ENCODE measurements around the gene CLDN15.

Gene CLDN15

GRCh38 chr7:101239191-101239950 lies 1.8 kb upstream of the CLDN15 start:
- no peak for TF ChIP-seq POLR2A (IDR thresholded peaks at IDR 0.05; ENCODE audit: low read depth, low read length)
- DNase-seq (ENCODE audit: insufficient read length, low spot score) (no peak), FAIRE-seq (no peak)

GRCh38 chr7:101238226-101239182 lies 902 bp upstream of the CLDN15 start:
- DNase-seq (ENCODE audit: insufficient read length, low spot score) (no peak), FAIRE-seq (no peak)
- TF ChIP-seq POLR2A (IDR thresholded peaks at IDR 0.05; ENCODE audit: low read depth, low read length): no peak

- no peak for TF ChIP-seq POLR2A (IDR thresholded peaks at IDR 0.05; ENCODE audit: low read depth, low read length)
- no peak for FAIRE-seq
These were observed 1.2 kb downstream of the CLDN15 start for GRCh38 chr7:101236292-101236835.

GRCh38 chr7:101235522-101235921 lies 2.1 kb downstream of the CLDN15 start:
- FAIRE-seq (no peak), DNase-seq (ENCODE audit: insufficient read length, low spot score) (no peak)
- TF ChIP-seq POLR2A (IDR thresholded peaks at IDR 0.05; ENCODE audit: low read depth, low read length): no peak

More at GRCh38 chr7:101236292-101236835, 1.2 kb downstream of the CLDN15 start:
- no peak for DNase-seq (ENCODE audit: insufficient read length, low spot score)

- FAIRE-seq (no peak), DNase-seq (ENCODE audit: insufficient read length, low spot score) (no peak)
- no peak for TF ChIP-seq POLR2A (IDR thresholded peaks at IDR 0.05; ENCODE audit: low read depth, low read length)
These were observed 2.6 kb downstream of the CLDN15 start for GRCh38 chr7:101235050-101235449.

- FAIRE-seq: no peak
- DNase-seq (ENCODE audit: insufficient read length, low spot score): no peak
- no peak for TF ChIP-seq POLR2A (IDR thresholded peaks at IDR 0.05; ENCODE audit: low read depth, low read length)
These were observed 3.0 kb downstream of the CLDN15 start for GRCh38 chr7:101234636-101235035.

GRCh38 chr7:101233907-101234547 lies 3.6 kb downstream of the CLDN15 start:
- no peak for TF ChIP-seq POLR2A (IDR thresholded peaks at IDR 0.05; ENCODE audit: low read depth, low read length)
- FAIRE-seq (no peak), DNase-seq (ENCODE audit: insufficient read length, low spot score) (no peak)

GRCh38 chr7:101232141-101232850 lies 5.3 kb downstream of the CLDN15 start:
- FAIRE-seq (no peak), DNase-seq (ENCODE audit: insufficient read length, low spot score) (no peak)
- no peak for TF ChIP-seq POLR2A (IDR thresholded peaks at IDR 0.05; ENCODE audit: low read depth, low read length)

GRCh38 chr7:101231644-101232043 lies 6.0 kb downstream of the CLDN15 start:
- FAIRE-seq (no peak), DNase-seq (ENCODE audit: insufficient read length, low spot score) (no peak)
- TF ChIP-seq POLR2A (IDR thresholded peaks at IDR 0.05; ENCODE audit: low read depth, low read length): no peak

- TF ChIP-seq POLR2A (IDR thresholded peaks at IDR 0.05; ENCODE audit: low read depth, low read length): no peak
- DNase-seq (ENCODE audit: insufficient read length, low spot score) (no peak), FAIRE-seq (no peak)
These were observed 10.9 kb downstream of the CLDN15 start for GRCh38 chr7:101226721-101227120.

- FAIRE-seq: no peak
- TF ChIP-seq POLR2A (IDR thresholded peaks at IDR 0.05; ENCODE audit: low read depth, low read length): no peak
- no peak for DNase-seq (ENCODE audit: insufficient read length, low spot score)
These were observed 12.0 kb downstream of the CLDN15 start for GRCh38 chr7:101225650-101226049.

GRCh38 chr7:101223528-101223927 lies 14.1 kb downstream of the CLDN15 start:
- DNase-seq (ENCODE audit: insufficient read length, low spot score) (no peak), FAIRE-seq (no peak)
- TF ChIP-seq POLR2A (IDR thresholded peaks at IDR 0.05; ENCODE audit: low read depth, low read length): no peak

GRCh38 chr7:101222275-101222830 lies 15.2 kb downstream of the CLDN15 start:
- DNase-seq (ENCODE audit: insufficient read length, low spot score) (no peak), FAIRE-seq (no peak)
- no peak for TF ChIP-seq POLR2A (IDR thresholded peaks at IDR 0.05; ENCODE audit: low read depth, low read length)

Data from H54 (cell line).